Naive thymus-derived CD8-positive, alpha-beta T cell (primary cell): ENCODE results near the gene BCAM. TPM values are rescaled to one million over a fixed set of nuclear protein-coding genes. Genes with fewer than 3 reads are reported as not detected.
"Not testable (repeated sequence)": the region's sequence is repeated elsewhere in the genome, so short reads cannot be mapped to it uniquely, and the experiment has no call there.

Experiments
- ATAC-seq, 2 donors: fragments of 150-1000 bp; cut with Tn5 transposase in 1 of 2; sonication (Bioruptor Pico), chemical (Tn5 transposase) in 1 of 2; 1 replicate in 1 of 2; 2 replicates in 1 of 2; pipeline ENCODE4 v1.10.0; 2021; ENCODE audit warnings: mild to moderate bottlenecking in 2 of 2, moderate library complexity in 2 of 2
- POLR2A ChIA-PET: fragments of 350-600 bp; sonication (Branson Sonifier 250); formaldehyde crosslinking; loops from one replicate; lab custom pipeline; 2021; ENCODE audit warnings: antibody characterized with exemption; lab: Charles Lee
- DNase-seq, 10 donors: peaks; one replicate each; pipeline versions ENCODE4 v3.0.0 to v3.0.0-alpha.2; 2020 to 2022
- H3K27ac Mint-ChIP-seq, 10 donors: one replicate each; pipeline ENCODE4 v1.8.0; 2020 to 2022; ENCODE audit warnings: mild to moderate bottlenecking in 10 of 10, mixed read lengths in 10 of 10, moderate library complexity in 4 of 10, inconsistent platforms in 1 of 10
- H3K27me3 Mint-ChIP-seq, 5 donors: one replicate each; pipeline ENCODE4 v1.8.0; 2021 to 2022; ENCODE audit warnings: mixed read lengths in 5 of 5
- H3K36me3 Mint-ChIP-seq, 3 donors: one replicate each; pipeline ENCODE4 v1.8.0; 2020 to 2022; ENCODE audit warnings: mixed read lengths in 3 of 3, mild to moderate bottlenecking in 2 of 3, inconsistent platforms in 1 of 3
- H3K4me1 Mint-ChIP-seq, 4 donors: one replicate each; pipeline ENCODE4 v1.8.0; 2021 to 2022; ENCODE audit warnings: mixed read lengths in 4 of 4
- H3K4me3 Mint-ChIP-seq, 10 donors: one replicate each; pipeline ENCODE4 v1.8.0; 2020 to 2022; ENCODE audit warnings: mild to moderate bottlenecking in 10 of 10, mixed read lengths in 10 of 10, moderate library complexity in 6 of 10, inconsistent platforms in 1 of 10
- H3K9me3 Mint-ChIP-seq, 9 donors: one replicate each; pipeline ENCODE4 v1.8.0; 2020 to 2022; ENCODE audit warnings: mixed read lengths in 9 of 9, mild to moderate bottlenecking in 3 of 9, inconsistent platforms in 1 of 9, moderate library complexity in 1 of 9
- polyA plus RNA-seq, 3 donors: library from polyadenylated mRNA; unstranded; fragments of 300-500 nt; fragmentation: Illumina TruSeq; gene quantifications; one replicate each; pipeline ENCODE4 v1.2.3, GENCODE V29; 2021
- total RNA-seq, 8 experiments: library from RNA in 2 of 8; stranded (reverse) in 2 of 8; gene quantifications; one replicate each; pipeline ENCODE4 v1.2.3 and lab custom pipeline; 2021 to 2026

The BCAM gene
- not detected for total RNA-seq
- not detected for polyA plus RNA-seq
- total RNA-seq (lab: John Stamatoyannopoulos, UW), result 0 to 0.26 (median 0.04) reads per million in 6 experiments

DNA sequence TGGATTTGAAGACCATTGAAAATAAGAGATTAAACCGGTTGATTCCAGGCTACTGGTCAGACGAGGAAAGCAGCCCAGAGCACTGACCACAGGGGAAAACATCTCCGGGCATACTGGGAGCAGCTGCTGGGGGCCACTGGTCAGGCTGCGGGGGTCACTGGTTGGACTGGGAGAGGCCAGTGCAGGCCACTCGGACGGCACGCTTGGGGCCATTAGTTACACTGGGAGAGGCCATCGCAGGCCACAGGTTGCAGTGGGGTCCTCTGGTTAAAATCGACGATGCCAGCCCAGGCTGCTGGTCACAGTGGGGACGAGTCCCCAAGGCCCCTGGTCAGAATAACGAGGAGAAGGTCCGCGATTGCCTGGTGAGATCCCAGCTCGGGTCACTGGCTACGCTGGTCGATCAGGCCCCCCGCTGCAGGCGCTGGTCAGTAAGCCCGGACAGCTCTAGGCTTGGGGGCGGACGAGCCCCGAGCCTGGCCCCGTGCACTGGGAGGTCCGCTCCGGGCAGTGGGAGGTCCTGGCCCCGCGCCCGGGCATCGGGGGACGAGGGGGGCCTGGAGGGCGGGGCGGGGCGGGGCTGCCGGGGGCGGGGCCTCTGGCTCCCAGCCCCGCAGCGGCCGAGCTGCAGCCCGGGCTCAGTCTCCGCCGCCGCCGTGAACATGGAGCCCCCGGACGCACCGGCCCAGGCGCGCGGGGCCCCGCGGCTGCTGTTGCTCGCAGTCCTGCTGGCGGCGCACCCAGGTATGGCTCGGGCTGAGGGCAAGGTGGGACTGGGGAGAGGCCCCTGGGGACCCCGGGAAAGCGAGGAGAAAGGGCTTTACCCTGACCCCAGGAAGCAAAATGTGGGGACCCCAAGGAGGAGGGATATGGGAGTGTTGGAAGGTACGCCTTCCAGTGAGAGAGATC lies at the start of gene BCAM:
Gene BCAM, plus strand, starts transcription at position 641 of the 909 bp plus-strand sequence. Its CDS starts 22 bp downstream, at position 663.
- peak; percentile 58 to 68 for ATAC-seq
- POLR2A ChIA-PET, result interaction anchor here (1.2 kb wide), 1 partner anchor 12 kb away, joined by 4 read pairs; no protein-coding TSS in a partner anchor
- peaks cover 0 to 13% (median 9%) of the 10 kb centered on the region in 4 donors for H3K4me1 Mint-ChIP-seq
- peak within 1 kb of the TSS in 8 of 10 donors; percentile 26 to 72 (median 45) for H3K4me3 Mint-ChIP-seq
- peaks cover 0 to 2% (median 0%) of the 10 kb centered on the region in 9 donors for H3K9me3 Mint-ChIP-seq
- H3K36me3 Mint-ChIP-seq, result no peaks in the 10 kb centered on the region
- DNase-seq, result peak in 2 of 10 donors; percentile 18 to 24
- peaks cover 4 to 45% (median 15%) of the 10 kb centered on the region in 5 donors for H3K27me3 Mint-ChIP-seq
- peak within 1 kb of the TSS in 1 of 10 donors; percentile 37 for H3K27ac Mint-ChIP-seq

GRCh38 chr19:44762038-44762437 lies 46.9 kb upstream of the BCAM start:
- Mint-ChIP-seq H3K4me3 (no peak overlapping the region), H3K36me3 (peaks cover 0 to 20% (median 13%) of the 10 kb centered on the region in 3 donors), H3K27ac (peak overlapping the region; percentile 43 to 89 (median 72)), H3K9me3 (no peaks in the 10 kb centered on the region), H3K4me1 (peaks cover 10 to 50% (median 39%) of the 10 kb centered on the region in 4 donors), H3K27me3 (no peaks in the 10 kb centered on the region)
- DNase-seq (no peak), ATAC-seq (no peak)
- POLR2A ChIA-PET, result no interaction called here

- H3K4me3 Mint-ChIP-seq, result no peak overlapping the region
- no peaks in the 10 kb centered on the region for H3K27me3 Mint-ChIP-seq
- peaks cover 0 to 3% (median 0%) of the 10 kb centered on the region in 3 donors for H3K36me3 Mint-ChIP-seq
- DNase-seq (no peak), ATAC-seq (no peak)
- peak overlapping the region in 4 of 10 donors; percentile 22 to 72 (median 43) for H3K27ac Mint-ChIP-seq
- H3K4me1 Mint-ChIP-seq, result peaks cover 10 to 63% (median 50%) of the 10 kb centered on the region in 4 donors
- POLR2A ChIA-PET, result interaction anchor here (0.7 to 3.1 kb wide), 4 partner anchors 11 to 42 kb away, joined by 3 to 18 read pairs (median 6); no protein-coding TSS in a partner anchor
- H3K9me3 Mint-ChIP-seq, result no peaks in the 10 kb centered on the region
Observed at GRCh38 chr19:44765033-44765948, 43.6 kb upstream of the BCAM start.

- peak overlapping the region in 2 of 10 donors; percentile 28 to 34 for H3K27ac Mint-ChIP-seq
- ATAC-seq, result no peak
Observed at GRCh38 chr19:44765949-44766335, 43.0 kb upstream of the BCAM start.

GRCh38 chr19:44767295-44768180 lies 41.4 kb upstream of the BCAM start:
- POLR2A ChIA-PET, result interaction anchor here (0.7 to 3.1 kb wide), 4 partner anchors 13 to 1073 kb away, joined by 3 to 18 read pairs (median 6); no protein-coding TSS in a partner anchor
- H3K4me3 Mint-ChIP-seq, result no peak overlapping the region
- peak overlapping the region in 8 of 10 donors; percentile 31 to 74 (median 60) for H3K27ac Mint-ChIP-seq
- ATAC-seq (no peak), DNase-seq (no peak)
- no peaks in the 10 kb centered on the region for H3K27me3 Mint-ChIP-seq
- no peaks in the 10 kb centered on the region for H3K9me3 Mint-ChIP-seq
- peaks cover 15 to 57% (median 44%) of the 10 kb centered on the region in 4 donors for H3K4me1 Mint-ChIP-seq
- H3K36me3 Mint-ChIP-seq, result no peaks in the 10 kb centered on the region

More at GRCh38 chr19:44765949-44766335, 43.0 kb upstream of the BCAM start:
- Mint-ChIP-seq H3K9me3 (no peaks in the 10 kb centered on the region), H3K36me3 (no peaks in the 10 kb centered on the region), H3K4me1 (peaks cover 15 to 63% (median 50%) of the 10 kb centered on the region in 4 donors), H3K4me3 (no peak overlapping the region), H3K27me3 (no peaks in the 10 kb centered on the region)
- POLR2A ChIA-PET, result interaction anchor here (0.7 to 3.1 kb wide), 3 partner anchors 12 to 43 kb away, joined by 3 to 18 read pairs (median 9); no protein-coding TSS in a partner anchor
- DNase-seq, result no peak

GRCh38 chr19:44770550-44771257 lies 38.2 kb upstream of the BCAM start:
- H3K4me1 Mint-ChIP-seq, result peaks cover 9 to 33% (median 30%) of the 10 kb centered on the region in 4 donors
- peak; percentile 98 to 99 for ATAC-seq
- H3K27me3 Mint-ChIP-seq, result no peaks in the 10 kb centered on the region
- peak; percentile 92 to 98 (median 97) for DNase-seq
- H3K27ac Mint-ChIP-seq, result peak overlapping the region; percentile 70 to 93 (median 87)
- H3K9me3 Mint-ChIP-seq, result no peaks in the 10 kb centered on the region
- H3K36me3 Mint-ChIP-seq, result no peaks in the 10 kb centered on the region
- H3K4me3 Mint-ChIP-seq, result peak overlapping the region; percentile 35 to 81 (median 65)
- POLR2A ChIA-PET, result interaction anchor here (0.7 to 4.5 kb wide), 10 partner anchors 13 to 116 kb away, joined by 3 to 41 read pairs (median 6); no protein-coding TSS in a partner anchor

DNA sequence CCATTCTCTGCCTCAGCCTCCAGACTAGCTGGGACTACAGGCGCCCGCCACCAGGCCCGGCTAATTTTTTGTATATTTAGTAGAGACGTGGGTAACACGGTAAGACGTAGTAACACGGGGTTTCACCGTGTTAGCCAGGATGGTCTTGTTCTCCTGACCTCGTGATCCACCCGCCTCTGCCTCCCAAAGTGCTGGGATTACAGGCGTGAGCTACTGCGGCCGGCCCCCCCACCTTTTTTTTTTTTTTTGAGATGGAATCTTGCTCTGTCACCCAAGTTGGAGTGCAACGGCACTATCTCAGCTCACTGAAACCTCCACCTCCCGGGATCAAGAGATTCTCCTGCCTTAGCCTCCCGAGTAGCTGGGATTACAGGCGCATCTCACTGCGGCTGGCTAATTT lies 36.8 kb upstream of the BCAM start:
- H3K4me3 Mint-ChIP-seq, DNase-seq, ATAC-seq, H3K27ac Mint-ChIP-seq, H3K9me3 Mint-ChIP-seq, H3K27me3 Mint-ChIP-seq, H3K36me3 Mint-ChIP-seq: not testable (repeated sequence)
- peaks cover 9 to 32% (median 29%) of the 10 kb centered on the region in 4 donors for H3K4me1 Mint-ChIP-seq
- POLR2A ChIA-PET, result interaction anchor here (0.6 to 4.5 kb wide), 4 partner anchors 19 to 47 kb away, joined by 3 to 41 read pairs (median 4); no protein-coding TSS in a partner anchor

GRCh38 chr19:44772959-44773358 lies 35.9 kb upstream of the BCAM start:
- POLR2A ChIA-PET, result interaction anchor here (4.5 kb wide), 1 partner anchor 48 kb away, joined by 41 read pairs; no protein-coding TSS in a partner anchor
- Mint-ChIP-seq H3K36me3 (no peaks in the 10 kb centered on the region), H3K4me3 (no peak overlapping the region), H3K27ac (no peak overlapping the region), H3K27me3 (no peaks in the 10 kb centered on the region), H3K9me3 (no peaks in the 10 kb centered on the region), H3K4me1 (peaks cover 6 to 24% (median 21%) of the 10 kb centered on the region in 4 donors)
- ATAC-seq (no peak), DNase-seq (no peak)

DNA sequence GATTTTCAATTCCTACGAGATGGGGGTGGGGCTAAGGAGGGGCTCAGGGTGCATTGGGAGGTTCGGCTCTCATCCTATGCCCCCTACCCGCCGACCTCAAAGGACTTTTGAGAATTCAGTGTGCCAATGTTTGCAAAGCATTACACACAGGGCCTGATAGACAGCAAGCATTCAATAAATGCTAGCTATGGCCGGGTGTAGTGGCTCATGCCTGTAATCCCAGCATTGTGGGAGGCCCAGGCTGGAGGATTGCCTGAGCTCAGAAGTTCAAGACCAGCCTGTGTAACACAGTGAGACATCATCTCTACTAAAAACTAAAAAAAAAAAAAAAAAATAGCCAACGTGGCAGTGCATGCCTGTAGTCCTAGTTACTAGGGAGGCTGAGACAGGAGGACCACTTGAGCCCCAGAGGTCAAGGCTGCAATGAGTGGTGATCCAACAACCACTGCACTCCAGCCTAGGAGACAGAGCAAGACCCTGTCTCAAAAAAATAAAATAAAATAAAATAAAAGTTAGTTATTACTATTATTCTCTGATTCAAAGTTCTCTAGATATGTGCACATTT lies 33.1 kb upstream of the BCAM start:
- ATAC-seq, result no peak
- Mint-ChIP-seq H3K36me3 (no peaks in the 10 kb centered on the region), H3K4me1 (peaks cover 1 to 3% (median 2%) of the 10 kb centered on the region in 4 donors), H3K27me3 (peaks cover 0 to 7% (median 0%) of the 10 kb centered on the region in 5 donors), H3K4me3 (no peak overlapping the region), H3K27ac (no peak overlapping the region), H3K9me3 (no peaks in the 10 kb centered on the region)
- DNase-seq, result no peak
- POLR2A ChIA-PET, result no interaction called here

DNA sequence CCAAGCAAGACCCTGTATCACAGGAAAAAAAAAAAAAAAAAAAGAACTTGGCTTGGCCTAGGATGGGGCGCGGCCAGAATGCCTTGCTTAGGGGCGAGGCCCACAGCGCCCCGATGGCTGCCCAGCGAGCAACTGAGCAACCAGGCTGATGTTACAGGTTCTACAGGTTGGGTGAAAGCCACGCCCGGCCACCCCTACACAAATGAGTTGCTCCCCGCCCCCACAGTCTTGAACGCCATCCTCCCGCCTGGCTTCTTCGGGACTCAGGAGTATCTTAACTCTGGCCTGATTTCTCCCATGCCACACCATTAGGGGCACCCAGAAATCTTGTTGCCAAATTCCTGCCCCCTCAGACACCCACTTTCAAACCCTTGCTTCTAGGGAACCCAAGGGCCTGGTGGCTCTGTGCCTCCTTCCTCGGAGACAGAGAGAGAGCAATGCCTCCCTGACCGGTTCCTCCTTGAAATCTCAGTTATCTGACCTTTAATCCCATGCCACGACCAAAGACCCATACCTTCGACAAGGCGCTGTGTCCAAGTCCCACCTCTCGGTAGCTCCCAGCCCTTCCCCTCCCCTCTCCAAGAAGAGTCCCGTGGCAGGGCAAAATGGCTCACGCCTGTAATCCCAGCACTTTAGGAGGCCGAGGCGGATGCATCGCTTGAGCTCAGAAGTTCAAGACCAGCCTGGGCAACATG lies 32.4 kb upstream of the BCAM start:
- H3K36me3 Mint-ChIP-seq, result no peaks in the 10 kb centered on the region
- no peaks in the 10 kb centered on the region for H3K9me3 Mint-ChIP-seq
- no peaks in the 10 kb centered on the region for H3K4me1 Mint-ChIP-seq
- peaks cover 0 to 7% (median 0%) of the 10 kb centered on the region in 5 donors for H3K27me3 Mint-ChIP-seq
- ATAC-seq (no peak), DNase-seq (no peak)
- no peak overlapping the region for H3K4me3 Mint-ChIP-seq
- POLR2A ChIA-PET, result no interaction called here
- H3K27ac Mint-ChIP-seq, result no peak overlapping the region
